GM12874 (cell line): ENCODE data around the gene TBC1D5.

ENCODE experiments used
- TF ChIP-seq, protein P1 (sequence below): IDR thresholded peaks from 2 replicates; pipeline ENCODE4 v1.5.1; 2011; ENCODE audit warnings: low read depth, mild to moderate bottlenecking, control low read depth, low read length, moderate library complexity; ENCODE audit not compliant: insufficient read depth

Gene TBC1D5

DNA sequence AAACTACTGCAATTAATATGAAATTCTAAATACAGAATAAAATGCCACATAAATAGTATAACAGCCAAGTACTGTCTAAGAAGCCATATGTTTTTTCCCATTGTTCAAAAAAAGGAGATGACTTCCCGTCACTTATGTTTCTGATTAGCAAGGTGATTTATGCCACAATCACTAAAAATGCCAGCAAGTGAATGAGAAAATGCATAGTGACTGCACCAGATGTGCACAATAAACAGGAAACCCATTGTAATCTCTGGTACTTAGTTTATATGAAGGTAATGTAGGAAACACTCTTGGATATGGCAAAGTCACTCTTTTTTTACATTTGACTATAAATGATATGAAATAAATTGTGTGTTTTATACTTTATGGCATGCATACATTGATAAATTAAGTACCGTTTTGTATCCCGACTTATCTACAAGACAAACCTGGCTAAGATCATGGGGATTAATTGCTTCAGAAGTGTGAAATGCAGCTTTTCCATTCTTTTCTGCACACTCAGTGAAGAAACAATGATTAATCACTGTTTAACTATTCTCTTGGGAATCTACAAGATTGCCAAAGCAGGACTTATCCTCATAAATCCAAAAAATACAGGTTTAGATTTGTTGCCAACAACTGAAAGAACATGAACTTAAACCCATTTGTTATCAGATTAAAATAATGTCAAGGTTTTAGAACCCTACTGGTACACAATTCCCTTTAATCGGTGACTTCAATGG is 164.5 kb downstream of the TBC1D5 start:
- TF ChIP-seq, protein P1, sequence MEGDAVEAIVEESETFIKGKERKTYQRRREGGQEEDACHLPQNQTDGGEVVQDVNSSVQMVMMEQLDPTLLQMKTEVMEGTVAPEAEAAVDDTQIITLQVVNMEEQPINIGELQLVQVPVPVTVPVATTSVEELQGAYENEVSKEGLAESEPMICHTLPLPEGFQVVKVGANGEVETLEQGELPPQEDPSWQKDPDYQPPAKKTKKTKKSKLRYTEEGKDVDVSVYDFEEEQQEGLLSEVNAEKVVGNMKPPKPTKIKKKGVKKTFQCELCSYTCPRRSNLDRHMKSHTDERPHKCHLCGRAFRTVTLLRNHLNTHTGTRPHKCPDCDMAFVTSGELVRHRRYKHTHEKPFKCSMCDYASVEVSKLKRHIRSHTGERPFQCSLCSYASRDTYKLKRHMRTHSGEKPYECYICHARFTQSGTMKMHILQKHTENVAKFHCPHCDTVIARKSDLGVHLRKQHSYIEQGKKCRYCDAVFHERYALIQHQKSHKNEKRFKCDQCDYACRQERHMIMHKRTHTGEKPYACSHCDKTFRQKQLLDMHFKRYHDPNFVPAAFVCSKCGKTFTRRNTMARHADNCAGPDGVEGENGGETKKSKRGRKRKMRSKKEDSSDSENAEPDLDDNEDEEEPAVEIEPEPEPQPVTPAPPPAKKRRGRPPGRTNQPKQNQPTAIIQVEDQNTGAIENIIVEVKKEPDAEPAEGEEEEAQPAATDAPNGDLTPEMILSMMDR = no peak

- TF ChIP-seq, protein P1 = no peak
Observed at GRCh38 chr3:17573396-17573795, 169.0 kb downstream of the TBC1D5 start.

DNA sequence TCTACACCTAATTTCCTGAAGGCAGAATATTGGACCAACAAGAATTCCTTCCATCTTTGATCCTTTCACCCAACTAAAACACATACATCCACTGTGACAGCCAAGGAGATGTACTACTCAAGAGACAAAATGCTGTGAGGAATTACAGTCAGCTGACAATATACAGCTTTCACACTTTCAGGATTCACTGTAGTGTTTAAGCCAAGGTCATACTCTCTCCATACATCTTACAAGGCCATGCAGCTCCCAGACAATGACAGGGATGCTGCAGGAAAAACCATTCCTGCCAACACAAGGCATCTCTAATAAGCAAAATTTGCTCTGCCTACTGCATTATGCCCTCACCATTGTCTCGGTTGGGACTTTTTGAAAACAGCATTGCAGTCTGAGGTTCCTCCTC is 170.7 kb downstream of the TBC1D5 start:
- TF ChIP-seq, protein P1 = no peak

DNA sequence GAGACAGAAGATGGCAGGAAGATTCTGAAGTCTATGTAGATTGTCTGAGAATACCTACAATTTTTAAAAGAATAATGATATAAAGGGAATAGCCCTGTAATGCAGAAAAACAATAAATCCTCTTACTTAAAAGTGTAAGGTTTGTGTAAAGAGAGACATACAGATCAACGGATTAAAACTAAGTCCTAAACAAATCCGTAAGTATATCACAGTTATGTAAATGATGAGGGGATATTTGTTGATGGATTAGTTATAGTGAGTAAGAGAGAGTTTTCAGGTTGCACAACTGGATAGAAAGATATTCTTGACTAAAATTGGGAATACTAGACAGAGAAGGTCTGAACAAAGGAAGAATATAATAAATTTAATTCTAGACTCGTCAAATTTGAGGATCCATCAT is 179.6 kb downstream of the TBC1D5 start:
- TF ChIP-seq, protein P1 = no peak

DNA sequence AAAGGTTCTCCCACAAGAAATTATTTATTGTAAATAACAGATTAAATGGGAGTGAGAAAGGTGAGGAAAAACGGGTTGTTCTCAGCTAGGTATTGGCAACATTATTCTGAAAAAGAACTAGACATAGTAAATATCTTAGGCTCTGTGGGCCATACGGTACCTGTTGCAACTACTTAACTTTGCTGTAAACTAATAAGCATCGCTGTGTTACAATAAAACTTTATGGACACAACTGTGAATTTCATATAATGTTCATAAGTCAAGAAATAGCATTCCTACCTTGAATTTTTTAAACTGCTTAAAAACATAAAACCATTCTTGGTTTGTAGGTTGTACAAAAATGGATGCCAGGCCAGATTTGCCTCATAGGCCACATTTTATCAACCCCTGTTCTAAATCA is 183.9 kb downstream of the TBC1D5 start:
- TF ChIP-seq, protein P1 = no peak

DNA sequence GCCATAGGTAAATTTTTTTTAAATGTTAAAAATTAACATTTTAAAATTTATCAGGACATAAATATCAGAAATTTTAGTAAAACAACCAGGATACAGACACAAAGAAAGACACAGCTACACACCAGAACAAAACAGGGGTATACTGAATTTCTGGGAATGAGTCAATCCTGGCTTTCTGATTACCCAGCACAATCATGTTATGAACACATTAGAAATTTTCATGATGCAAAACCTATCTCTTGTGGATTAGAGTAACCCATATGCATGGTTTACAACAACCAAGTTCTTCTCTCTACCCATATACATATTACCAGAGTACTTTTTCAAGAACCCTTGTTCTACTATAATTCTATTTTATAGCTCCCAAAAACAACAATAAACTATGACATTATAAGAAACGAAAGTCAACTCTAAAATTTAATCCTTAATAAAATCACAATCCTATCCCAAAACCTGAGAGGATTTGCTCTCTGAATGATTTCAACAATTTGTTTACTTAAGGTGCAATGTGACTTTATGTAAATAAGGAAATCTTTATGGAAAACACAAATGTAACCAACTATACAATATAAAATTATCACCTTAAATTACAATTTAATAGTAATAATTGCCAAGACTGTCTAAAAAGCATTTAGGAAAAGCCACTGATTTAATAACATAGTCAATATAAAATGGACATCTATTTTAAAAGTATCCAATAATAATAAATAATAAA is 184.5 kb downstream of the TBC1D5 start:
- TF ChIP-seq, protein P1 = no peak

DNA sequence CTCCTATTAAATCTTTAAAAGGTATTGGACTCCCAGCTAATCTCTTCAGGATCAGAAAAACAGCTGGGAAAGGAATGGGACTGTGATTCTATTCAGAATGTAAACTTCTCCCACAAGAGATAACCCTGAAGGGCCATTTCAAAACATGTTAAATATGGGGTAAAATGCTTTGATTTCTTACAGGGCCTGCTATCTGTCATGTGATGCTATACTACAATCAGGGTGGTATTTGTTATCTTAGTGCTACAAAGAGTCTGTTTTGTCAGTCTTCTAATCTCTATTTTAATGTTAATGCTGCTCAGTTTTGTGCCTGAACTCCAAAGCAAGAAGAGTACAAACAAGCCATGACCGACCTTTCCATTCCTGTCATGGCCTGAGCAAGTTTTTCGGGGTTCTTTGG is 186.9 kb downstream of the TBC1D5 start:
- TF ChIP-seq, protein P1 = no peak
